H9 (cell line): ENCODE results near the gene CCDC68. TPM values are rescaled to one million over a fixed set of nuclear protein-coding genes. Genes with fewer than 3 reads are reported as not detected.

Experiments used
- DNase-seq: peaks from one replicate; pipeline ENCODE4 v3.0.0-alpha.2; 2017
- H2AFZ ChIP-seq: one replicate; pipeline ENCODE4 v1.6.1; 2013; ENCODE audit warnings: mild to moderate bottlenecking, low read length, control low read depth, moderate library complexity
- H2AK5ac ChIP-seq: 2 replicates; pipeline ENCODE4 v1.6.1; 2013; ENCODE audit warnings: low read length, control low read depth, mixed read lengths; ENCODE audit not compliant: insufficient read length
- H2BK120ac ChIP-seq: one replicate; pipeline ENCODE4 v1.6.1; 2013; ENCODE audit warnings: low read depth, mild to moderate bottlenecking, low read length, control low read depth, inconsistent platforms; ENCODE audit not compliant: poor library complexity, severe bottlenecking
- H2BK12ac ChIP-seq: 2 replicates; pipeline ENCODE4 v1.6.1; 2013; ENCODE audit warnings: low read length, control low read depth, mixed read lengths, low read depth; ENCODE audit not compliant: insufficient read length
- H2BK15ac ChIP-seq: 2 replicates; pipeline ENCODE4 v1.6.1; 2013; ENCODE audit warnings: low read depth, low read length, control low read depth
- H2BK20ac ChIP-seq: one replicate; pipeline ENCODE4 v1.6.1; 2013; ENCODE audit warnings: low read depth, mild to moderate bottlenecking, low read length, control low read depth, inconsistent platforms; ENCODE audit not compliant: poor library complexity, severe bottlenecking
- H2BK5ac ChIP-seq: 2 replicates; pipeline ENCODE4 v1.6.1; 2013; ENCODE audit warnings: low read length, control low read depth, mixed read lengths; ENCODE audit not compliant: insufficient read length
- H3K14ac ChIP-seq: 2 replicates; pipeline ENCODE4 v1.6.1; 2013; ENCODE audit warnings: low read length, control low read depth; ENCODE audit not compliant: insufficient read depth
- H3K18ac ChIP-seq: 2 replicates; pipeline ENCODE4 v1.6.1; 2013; ENCODE audit warnings: low read depth, mild to moderate bottlenecking, mixed read lengths, low read length, control low read depth; ENCODE audit not compliant: insufficient read length
- H3K23ac ChIP-seq: 2 replicates; pipeline ENCODE4 v1.6.1; 2013; ENCODE audit warnings: low read length, control low read depth, mixed read lengths, low read depth; ENCODE audit not compliant: insufficient read length
- H3K23me2 ChIP-seq: 2 replicates; pipeline ENCODE4 v1.6.1; 2013; ENCODE audit warnings: low read depth, mild to moderate bottlenecking, mixed read lengths, low read length, control low read depth; ENCODE audit not compliant: insufficient read length, poor library complexity, severe bottlenecking
- H3K27ac ChIP-seq: 2 replicates; pipeline ENCODE4 v1.5.1; 2013; ENCODE audit warnings: low read length, control low read depth, mixed read lengths, low read depth; ENCODE audit not compliant: insufficient read length
- H3K27me3 ChIP-seq: 2 replicates; pipeline ENCODE4 v1.6.1; 2013; ENCODE audit warnings: low read length, control low read depth, inconsistent platforms; ENCODE audit not compliant: insufficient read depth
- H3K4ac ChIP-seq: 2 replicates; pipeline ENCODE4 v1.6.1; 2013; ENCODE audit warnings: low read depth, mild to moderate bottlenecking, control low read depth, inconsistent platforms, low read length, moderate library complexity
- H3K4me1 ChIP-seq: 2 replicates; pipeline ENCODE4 v1.6.1; 2013; ENCODE audit warnings: low read length, control low read depth, inconsistent platforms; ENCODE audit not compliant: insufficient read depth
- H3K4me2 ChIP-seq: 2 replicates; pipeline ENCODE4 v1.6.1; 2013; ENCODE audit warnings: low read length, control low read depth, mixed read lengths; ENCODE audit not compliant: insufficient read length, insufficient read depth
- H3K56ac ChIP-seq: 2 replicates; pipeline ENCODE4 v1.6.1; 2013; ENCODE audit warnings: low read depth, mild to moderate bottlenecking, mixed read lengths, low read length, control low read depth; ENCODE audit not compliant: insufficient read length
- H3K79me1 ChIP-seq: 2 replicates; pipeline ENCODE4 v1.6.1; 2013; ENCODE audit warnings: low read depth, mild to moderate bottlenecking, moderate library complexity, low read length, control low read depth, inconsistent platforms; ENCODE audit not compliant: insufficient read depth, poor library complexity, severe bottlenecking
- H3K79me2 ChIP-seq: 2 replicates; pipeline ENCODE4 v1.6.1; 2013; ENCODE audit warnings: low read length, control low read depth, inconsistent platforms; ENCODE audit not compliant: insufficient read depth
- H3K9ac ChIP-seq: 2 replicates; pipeline ENCODE4 v1.6.1; 2013; ENCODE audit warnings: low read length, control low read depth, mixed read lengths; ENCODE audit not compliant: insufficient read length; ENCODE audit errors: extremely low read depth
- H3K9me3 ChIP-seq: one replicate; pipeline ENCODE4 v1.6.1; 2013; ENCODE audit warnings: low read depth, low read length, inconsistent platforms; ENCODE audit not compliant: control insufficient read depth
- H3T11ph ChIP-seq: one replicate; pipeline ENCODE4 v1.6.1; 2013; ENCODE audit warnings: mild to moderate bottlenecking, low read length, control low read depth, inconsistent platforms
- H4K20me1 ChIP-seq: one replicate; pipeline ENCODE4 v1.6.1; 2013; ENCODE audit not compliant: control insufficient read depth, insufficient read length, insufficient read depth
- H4K5ac ChIP-seq: 2 replicates; pipeline ENCODE4 v1.6.1; 2013; ENCODE audit warnings: low read depth, mild to moderate bottlenecking, mixed read lengths, low read length, control low read depth; ENCODE audit not compliant: insufficient read length
- H4K8ac ChIP-seq: replicated peaks from 2 replicates; pipeline ENCODE4 v1.6.1; 2013; ENCODE audit warnings: low read length, control low read depth, mixed read lengths, low read depth; ENCODE audit not compliant: insufficient read length
- H4K91ac ChIP-seq: 2 replicates; pipeline ENCODE4 v1.6.1; 2013; ENCODE audit warnings: low read depth, mild to moderate bottlenecking, moderate library complexity, mixed read lengths, low read length, control low read depth; ENCODE audit not compliant: insufficient read length
- H3K27ac Mint-ChIP-seq, 3 experiments: 2 replicates in 2 of 3; 3 replicates in 1 of 3; pipeline ENCODE4 v1.8.0; 2020 to 2021; ENCODE audit warnings: mixed read lengths in 3 of 3, mild to moderate bottlenecking in 1 of 3, moderate library complexity in 1 of 3
- H3K27me3 Mint-ChIP-seq: 2 replicates; pipeline ENCODE4 v1.8.0; 2021; ENCODE audit warnings: low read depth, mild to moderate bottlenecking, moderate library complexity, mixed read lengths
- H3K36me3 Mint-ChIP-seq, 3 experiments: 2 replicates in 2 of 3; 3 replicates in 1 of 3; pipeline ENCODE4 v1.8.0; 2020 to 2021; ENCODE audit warnings: low read depth in 3 of 3, mixed read lengths in 3 of 3; ENCODE audit not compliant: insufficient read depth in 1 of 3
- H3K4me1 Mint-ChIP-seq, 2 experiments: 2 replicates each; pipeline ENCODE4 v1.8.0; 2020; ENCODE audit warnings: mixed read lengths in 2 of 2
- H3K4me3 Mint-ChIP-seq, 2 experiments: 2 replicates in 1 of 2; 3 replicates in 1 of 2; pipeline ENCODE4 v1.8.0; 2020 to 2021; ENCODE audit warnings: mild to moderate bottlenecking in 2 of 2, mixed read lengths in 2 of 2, moderate library complexity in 1 of 2
- H3K9me3 Mint-ChIP-seq, 2 experiments: 2 replicates in 1 of 2; 3 replicates in 1 of 2; pipeline ENCODE4 v1.8.0; 2020; ENCODE audit warnings: mild to moderate bottlenecking in 2 of 2, mixed read lengths in 2 of 2, moderate library complexity in 1 of 2
- CTCF ChIP-seq: fragments of 200-600 bp; sonication (generic); conservative IDR thresholded peaks from 3 replicates; pipeline ENCODE4 v1.8.0; 2021; ENCODE audit warnings: antibody characterized with exemption, mild to moderate bottlenecking
- WGBS: extraction: QIAGEN DNeasy Blood & Tissue Kit; methylation state at CpG from one replicate; pipeline ENCODE4 v1.1.7; 2013; ENCODE audit warnings: missing lambda C conversion rate, low lambda C conversion rate, mixed read lengths; ENCODE audit not compliant: insufficient read length; ENCODE audit errors: extremely low coverage; 5-methylcytosine and 5-hydroxymethylcytosine counted together
- total RNA-seq: library from RNA; stranded (reverse); gene quantifications from 2 replicates; pipeline ENCODE4 v1.2.1, GENCODE V29; 2021

Gene CCDC68
- total RNA-seq, 1 experiment from 2014 or later = not detected

- no peaks in the 10 kb centered on the region for H3K23me2 ChIP-seq
- H2BK15ac ChIP-seq = no peak overlapping the region
- no peak for TF ChIP-seq CTCF
- H2AK5ac ChIP-seq = no peak overlapping the region
- H4K91ac ChIP-seq = no peak overlapping the region
- H4K20me1 ChIP-seq = no peaks in the 10 kb centered on the region
- H3K27me3 ChIP-seq = no peaks in the 10 kb centered on the region
- Mint-ChIP-seq H3K9me3 (peaks cover 0 to 3% of the 10 kb centered on the region in 2 experiments; a peak in 1 of 5 replicates), H3K4me1 (peaks cover 10 to 11% of the 10 kb centered on the region in 2 experiments), H3K27me3 (no peaks in the 10 kb centered on the region; the same call in 1 of the 2 replicates), H3K36me3 (no peaks in the 10 kb centered on the region), H3K4me3 (no peak overlapping the region), H3K27ac (no peak overlapping the region)
- no peak overlapping the region for H2BK12ac ChIP-seq
- H3K14ac ChIP-seq = no peak overlapping the region
- WGBS = no CpG with 5 or more reads among the region's 3 CpGs
- H3K79me2 ChIP-seq = no peaks in the 10 kb centered on the region
- H3K23ac ChIP-seq = no peak overlapping the region
- H3K4ac ChIP-seq = no peak overlapping the region
- H3K56ac ChIP-seq = no peak overlapping the region
- H3K9ac ChIP-seq = no peak overlapping the region
- no peak overlapping the region for H3T11ph ChIP-seq
- H3K4me1 ChIP-seq = 0 out of 2 replicates have a peak, but pooled peaks cover 3% of the 10 kb centered on the region
- H2BK120ac ChIP-seq = no peak overlapping the region
- no peak overlapping the region for H4K8ac ChIP-seq
- no peak overlapping the region for H3K27ac ChIP-seq
- H3K4me2 ChIP-seq = no peak overlapping the region
- H4K5ac ChIP-seq = no peak overlapping the region
- no peak overlapping the region for H2AFZ ChIP-seq
- no peak overlapping the region for H2BK5ac ChIP-seq
- no peak overlapping the region for H3K18ac ChIP-seq
- no peak overlapping the region for H2BK20ac ChIP-seq
- no peaks in the 10 kb centered on the region for H3K79me1 ChIP-seq
- no peaks in the 10 kb centered on the region for H3K9me3 ChIP-seq
- no peak for DNase-seq
These were observed 101.8 kb downstream of the CCDC68 start for GRCh38 chr18:54857499-54857898.
